Activated CD8-positive, alpha-beta T cell treated with anti-CD3 and anti-CD28 coated beads, Interleukin-2, amount 10 ng/mL, durations not matched to agents 7 days and 5 days (primary cell): ENCODE measurements around the gene NUP37. TPM values are rescaled to one million over a fixed set of nuclear protein-coding genes. Genes with fewer than 3 reads are reported as not detected.
"Not testable (repeated sequence)": the region's sequence is repeated elsewhere in the genome, so short reads cannot be mapped to it uniquely, and the experiment has no call there.

Experiments used
- ATAC-seq: fragments of 150-1000 bp; cut with Tn5 transposase; one replicate; pipeline ENCODE4 v1.10.0; 2021; ENCODE audit warnings: moderate library complexity
- CTCF ChIA-PET: fragments of 350-600 bp; sonication (Branson Sonifier 250); formaldehyde crosslinking; loops from one replicate; lab custom pipeline; 2021; ENCODE audit warnings: antibody characterized with exemption; lab: Charles Lee
- POLR2A ChIA-PET: fragments of 350-600 bp; sonication (Branson Sonifier 250); formaldehyde crosslinking; loops from one replicate; lab custom pipeline; 2021; ENCODE audit warnings: antibody characterized with exemption; lab: Charles Lee
- DNase-seq: peaks from one replicate; pipeline ENCODE4 v3.0.0-alpha.2; 2020
- H3K27ac Mint-ChIP-seq: one replicate; pipeline ENCODE4 v1.8.0; 2021; ENCODE audit warnings: mild to moderate bottlenecking, mixed read lengths
- H3K27me3 Mint-ChIP-seq: one replicate; pipeline ENCODE4 v1.8.0; 2021; ENCODE audit warnings: low read depth, mixed read lengths
- H3K36me3 Mint-ChIP-seq: one replicate; pipeline ENCODE4 v1.8.0; 2021; ENCODE audit warnings: low read depth, mixed read lengths
- H3K4me1 Mint-ChIP-seq: one replicate; pipeline ENCODE4 v1.8.0; 2021; ENCODE audit warnings: low read depth, mixed read lengths
- H3K4me3 Mint-ChIP-seq: one replicate; pipeline ENCODE4 v1.8.0; 2021; ENCODE audit warnings: mild to moderate bottlenecking, mixed read lengths
- H3K9me3 Mint-ChIP-seq: one replicate; pipeline ENCODE4 v1.8.0; 2022; ENCODE audit warnings: mixed read lengths; ENCODE audit not compliant: insufficient read depth
- total RNA-seq, 2 experiments: library from RNA; stranded (reverse); gene quantifications; one replicate each; pipeline ENCODE4 v1.2.3, GENCODE V29; 2021

The NUP37 gene, protein sequence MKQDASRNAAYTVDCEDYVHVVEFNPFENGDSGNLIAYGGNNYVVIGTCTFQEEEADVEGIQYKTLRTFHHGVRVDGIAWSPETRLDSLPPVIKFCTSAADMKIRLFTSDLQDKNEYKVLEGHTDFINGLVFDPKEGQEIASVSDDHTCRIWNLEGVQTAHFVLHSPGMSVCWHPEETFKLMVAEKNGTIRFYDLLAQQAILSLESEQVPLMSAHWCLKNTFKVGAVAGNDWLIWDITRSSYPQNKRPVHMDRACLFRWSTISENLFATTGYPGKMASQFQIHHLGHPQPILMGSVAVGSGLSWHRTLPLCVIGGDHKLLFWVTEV
- 10 to 100 TPM; 66.4 to 70.2 TPM for total RNA-seq

GRCh38 chr12:102119674-102120563 lies at the start of gene NUP37, which contains the start of gene PARPBP:
Gene NUP37 (minus strand): TSS chr12:102120114. CDS start chr12:102118518, 1,596 bp downstream.
Gene PARPBP (plus strand): TSS chr12:102120183. CDS start chr12:102123889, 3,706 bp downstream.
- Mint-ChIP-seq H3K27me3 (no peaks in the 10 kb centered on the region), H3K36me3 (peaks cover 37% of the 10 kb centered on the region), H3K27ac (peak within 1 kb of the TSS; percentile 87), H3K4me1 (peaks cover 44% of the 10 kb centered on the region), H3K9me3 (no peaks in the 10 kb centered on the region), H3K4me3 (peak within 1 kb of the TSS; percentile 84)
- ATAC-seq (peak; percentile 97), DNase-seq (peak; percentile 95)
- CTCF ChIA-PET, result interaction anchor here (0.6 to 2.4 kb wide), 7 partner anchors 10 to 363 kb away, joined by 3 to 8 read pairs (median 4); no protein-coding TSS in a partner anchor
- POLR2A ChIA-PET, result interaction anchor here (1.0 to 2.9 kb wide), 3 partner anchors 10 to 206 kb away, joined by 3 to 17 read pairs (median 7); partner anchors contain the start of gene WASHC3

DNA sequence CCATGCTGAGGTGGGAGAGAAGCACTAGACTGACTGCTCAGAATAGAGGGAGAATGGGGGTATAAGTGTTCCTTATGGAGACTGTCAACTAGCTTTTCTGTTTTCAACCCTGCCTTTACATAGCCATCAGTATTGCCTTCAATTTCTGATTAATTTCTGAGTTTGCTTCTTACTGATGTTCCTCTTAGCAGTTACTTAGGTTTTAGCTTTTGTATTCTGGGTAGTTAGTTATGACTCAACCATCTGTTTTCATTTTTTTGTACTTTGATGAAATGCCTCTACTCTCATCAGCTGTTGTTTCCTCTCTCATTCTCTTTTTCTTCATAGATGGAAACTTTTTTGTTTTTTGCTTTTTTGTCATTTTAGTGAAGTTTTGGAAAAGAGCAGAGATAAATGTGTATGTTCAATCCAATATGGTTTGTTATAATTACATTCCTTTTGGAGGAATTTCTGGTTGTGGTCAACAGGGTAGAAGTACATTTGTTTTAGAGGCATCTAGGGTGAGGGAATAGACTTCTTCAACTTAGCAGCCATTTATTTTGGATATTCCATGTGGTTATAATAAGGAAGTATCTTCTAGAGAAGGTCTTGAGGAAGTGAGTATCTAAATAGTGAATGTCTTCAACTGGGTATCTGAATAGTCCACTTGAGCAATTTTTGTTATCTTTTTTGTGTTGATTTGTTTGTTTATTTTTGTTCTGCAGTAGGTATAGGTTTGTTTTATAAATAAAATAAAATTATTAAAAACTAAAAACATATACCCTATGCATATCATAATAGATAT lies 48.1 kb upstream of the NUP37 start:
- ChIA-PET POLR2A (no interaction called here), CTCF (interaction anchor here (0.5 to 3.0 kb wide), 5 partner anchors 48 to 643 kb away, joined by 3 to 17 read pairs (median 3); partner anchors contain the start of genes NUP37 and PARPBP)
- H3K27me3 Mint-ChIP-seq, result no peaks in the 10 kb centered on the region

DNA sequence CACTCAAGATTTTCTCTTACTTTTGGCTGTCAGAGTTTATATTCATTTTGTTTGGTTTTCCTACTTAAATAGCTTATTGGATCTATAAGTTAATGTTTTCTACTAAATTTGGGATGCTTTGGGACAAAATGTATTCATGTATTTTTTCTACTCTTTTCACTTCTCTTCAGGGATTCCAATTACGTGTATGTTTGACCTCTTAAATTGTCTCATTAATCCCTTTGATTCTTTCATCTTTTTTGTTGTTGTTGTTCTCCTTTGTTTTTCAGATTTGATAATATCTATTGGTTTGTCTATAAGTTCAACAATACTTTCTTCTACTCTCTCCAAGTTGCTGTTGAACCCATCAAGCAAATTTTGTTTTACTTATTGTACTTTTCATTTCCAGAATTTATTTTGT lies 43.5 kb upstream of the NUP37 start:
- Mint-ChIP-seq H3K4me1 (no peaks in the 10 kb centered on the region), H3K9me3 (no peaks in the 10 kb centered on the region), H3K27ac (no peak overlapping the region), H3K4me3 (no peak overlapping the region), H3K27me3 (no peaks in the 10 kb centered on the region), H3K36me3 (peaks cover 24% of the 10 kb centered on the region)
- ATAC-seq (no peak), DNase-seq (no peak)
- ChIA-PET CTCF (no interaction called here), POLR2A (no interaction called here)

More for the DNA sequence above, 48.1 kb upstream of the NUP37 start:
- ATAC-seq (no peak), DNase-seq (no peak)
- peak overlapping the region; percentile 10 for H3K27ac Mint-ChIP-seq
- no peak overlapping the region for H3K4me3 Mint-ChIP-seq
- no peaks in the 10 kb centered on the region for H3K9me3 Mint-ChIP-seq
- no peaks in the 10 kb centered on the region for H3K4me1 Mint-ChIP-seq
- H3K36me3 Mint-ChIP-seq, result peaks cover 28% of the 10 kb centered on the region

DNA sequence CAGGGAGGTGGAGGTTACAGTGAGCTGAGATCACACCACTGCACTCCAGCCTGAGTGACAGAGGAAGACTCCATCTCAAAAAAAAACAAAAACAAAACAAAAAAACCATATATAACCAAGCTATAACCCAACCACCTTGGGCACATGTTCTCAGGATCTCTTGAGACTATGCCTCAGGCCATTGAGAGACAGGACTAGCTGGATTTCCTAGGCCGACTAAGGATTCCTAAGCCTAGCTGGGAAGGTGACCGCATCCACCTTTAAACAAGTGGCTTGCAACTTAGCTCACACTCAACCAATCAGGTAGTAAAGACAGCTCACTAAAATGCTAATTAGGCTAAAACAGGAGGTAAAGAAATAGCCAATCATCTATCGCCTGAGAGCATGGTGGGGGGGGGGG lies 35.3 kb upstream of the NUP37 start:
- H3K9me3 Mint-ChIP-seq, DNase-seq, H3K4me3 Mint-ChIP-seq, ATAC-seq, POLR2A ChIA-PET, H3K27ac Mint-ChIP-seq, H3K4me1 Mint-ChIP-seq, H3K27me3 Mint-ChIP-seq: not testable (repeated sequence)
- H3K36me3 Mint-ChIP-seq, result peaks cover 36% of the 10 kb centered on the region
- CTCF ChIA-PET, result interaction anchor here (0.7 kb wide), 1 partner anchor 14 kb away, joined by 4 read pairs; no protein-coding TSS in a partner anchor

- H3K9me3 Mint-ChIP-seq, H3K27ac Mint-ChIP-seq, H3K4me3 Mint-ChIP-seq, DNase-seq, CTCF ChIA-PET, POLR2A ChIA-PET, H3K27me3 Mint-ChIP-seq, ATAC-seq: not testable (repeated sequence)
- Mint-ChIP-seq H3K36me3 (peaks cover 41% of the 10 kb centered on the region), H3K4me1 (peaks cover 12% of the 10 kb centered on the region)
Observed at GRCh38 chr12:102147062-102147587, 27.2 kb upstream of the NUP37 start.

DNA sequence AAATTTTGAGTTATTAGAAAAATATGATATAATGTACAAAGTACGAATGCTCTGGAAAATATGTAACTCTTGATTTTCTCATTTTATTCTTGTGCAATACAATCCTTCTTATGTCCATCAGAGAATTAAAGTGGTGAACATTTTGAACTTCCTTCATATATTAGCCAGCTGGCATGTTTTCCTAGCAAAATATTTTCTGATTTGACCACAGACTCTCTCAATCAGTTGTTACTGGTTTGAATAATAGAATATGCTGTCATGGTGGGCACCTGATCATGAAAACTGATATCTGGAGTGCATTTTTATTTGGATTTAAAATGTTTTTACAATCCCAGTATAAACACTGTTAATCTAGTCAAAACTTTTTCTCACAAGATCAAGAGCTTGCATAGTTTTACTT lies 24.3 kb upstream of the NUP37 start:
- DNase-seq (no peak), ATAC-seq (no peak)
- H3K27me3 Mint-ChIP-seq, result no peaks in the 10 kb centered on the region
- no peak overlapping the region for H3K27ac Mint-ChIP-seq
- POLR2A ChIA-PET, result no interaction called here
- H3K4me1 Mint-ChIP-seq, result peaks cover 14% of the 10 kb centered on the region
- no peak overlapping the region for H3K4me3 Mint-ChIP-seq
- H3K9me3 Mint-ChIP-seq, result no peaks in the 10 kb centered on the region
- CTCF ChIA-PET, result no interaction called here
- peaks cover 56% of the 10 kb centered on the region for H3K36me3 Mint-ChIP-seq

- H3K9me3 Mint-ChIP-seq, DNase-seq, POLR2A ChIA-PET, CTCF ChIA-PET, H3K27me3 Mint-ChIP-seq, ATAC-seq, H3K27ac Mint-ChIP-seq, H3K4me3 Mint-ChIP-seq: not testable (repeated sequence)
- H3K36me3 Mint-ChIP-seq, result peaks cover 66% of the 10 kb centered on the region
- peaks cover 14% of the 10 kb centered on the region for H3K4me1 Mint-ChIP-seq
Observed at GRCh38 chr12:102142866-102143373, 23.0 kb upstream of the NUP37 start.

DNA sequence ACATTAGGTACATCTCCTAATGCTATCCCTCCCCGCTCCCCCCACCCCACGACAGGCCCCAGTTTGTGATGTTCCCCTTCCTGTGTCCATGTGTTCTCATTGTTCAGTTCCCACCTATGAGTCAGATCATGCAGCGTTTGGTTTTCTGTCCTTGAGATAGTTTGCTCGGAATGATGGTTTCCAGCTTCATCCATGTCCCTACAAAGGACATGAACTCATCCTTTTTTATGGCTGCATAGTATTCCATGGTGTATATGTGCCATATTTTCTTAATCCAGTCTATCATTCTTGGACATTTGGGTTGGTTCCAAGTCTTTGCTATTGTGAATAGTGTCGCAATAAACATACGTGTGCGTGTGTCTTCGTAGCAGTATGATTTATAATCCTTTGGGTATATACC lies 17.7 kb upstream of the NUP37 start:
- H3K9me3 Mint-ChIP-seq, H3K27me3 Mint-ChIP-seq, DNase-seq, H3K4me1 Mint-ChIP-seq, H3K27ac Mint-ChIP-seq, H3K4me3 Mint-ChIP-seq, CTCF ChIA-PET, ATAC-seq, POLR2A ChIA-PET: not testable (repeated sequence)
- H3K36me3 Mint-ChIP-seq, result peaks cover 74% of the 10 kb centered on the region

- H3K27me3 Mint-ChIP-seq, H3K4me3 Mint-ChIP-seq, DNase-seq, ATAC-seq, H3K4me1 Mint-ChIP-seq, CTCF ChIA-PET, H3K9me3 Mint-ChIP-seq, H3K27ac Mint-ChIP-seq, POLR2A ChIA-PET: not testable (repeated sequence)
- H3K36me3 Mint-ChIP-seq, result peaks cover 63% of the 10 kb centered on the region
Observed at GRCh38 chr12:102131442-102131841, 11.5 kb upstream of the NUP37 start.

DNA sequence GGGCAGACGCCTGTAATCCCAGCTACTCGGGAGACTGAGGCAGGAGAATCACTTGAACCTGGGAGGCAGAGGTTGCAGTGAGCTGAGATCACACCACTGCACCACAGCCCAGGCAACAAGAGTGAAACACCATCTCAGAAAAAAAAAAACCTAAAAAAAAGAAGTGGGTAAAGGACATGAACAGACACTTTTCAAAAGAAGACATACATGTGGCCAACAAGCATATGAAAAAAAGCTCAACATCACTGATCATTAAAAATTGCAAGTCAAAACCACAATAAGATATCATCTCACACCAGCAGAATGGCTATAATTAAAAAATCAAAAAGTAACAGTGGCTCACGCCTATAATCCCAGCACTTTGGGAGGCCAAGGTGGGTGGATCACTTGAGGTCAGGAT lies 10.8 kb upstream of the NUP37 start:
- H3K4me1 Mint-ChIP-seq, H3K9me3 Mint-ChIP-seq, DNase-seq, CTCF ChIA-PET, ATAC-seq, H3K27me3 Mint-ChIP-seq, H3K4me3 Mint-ChIP-seq, POLR2A ChIA-PET, H3K27ac Mint-ChIP-seq: not testable (repeated sequence)
- peaks cover 67% of the 10 kb centered on the region for H3K36me3 Mint-ChIP-seq
